ENCODE data around the gene PROCA1.

GRCh38 chr17:28749516-28750177 lies 38.0 kb upstream of the PROCA1 start:
- TF ChIP-seq, protein P1, sequence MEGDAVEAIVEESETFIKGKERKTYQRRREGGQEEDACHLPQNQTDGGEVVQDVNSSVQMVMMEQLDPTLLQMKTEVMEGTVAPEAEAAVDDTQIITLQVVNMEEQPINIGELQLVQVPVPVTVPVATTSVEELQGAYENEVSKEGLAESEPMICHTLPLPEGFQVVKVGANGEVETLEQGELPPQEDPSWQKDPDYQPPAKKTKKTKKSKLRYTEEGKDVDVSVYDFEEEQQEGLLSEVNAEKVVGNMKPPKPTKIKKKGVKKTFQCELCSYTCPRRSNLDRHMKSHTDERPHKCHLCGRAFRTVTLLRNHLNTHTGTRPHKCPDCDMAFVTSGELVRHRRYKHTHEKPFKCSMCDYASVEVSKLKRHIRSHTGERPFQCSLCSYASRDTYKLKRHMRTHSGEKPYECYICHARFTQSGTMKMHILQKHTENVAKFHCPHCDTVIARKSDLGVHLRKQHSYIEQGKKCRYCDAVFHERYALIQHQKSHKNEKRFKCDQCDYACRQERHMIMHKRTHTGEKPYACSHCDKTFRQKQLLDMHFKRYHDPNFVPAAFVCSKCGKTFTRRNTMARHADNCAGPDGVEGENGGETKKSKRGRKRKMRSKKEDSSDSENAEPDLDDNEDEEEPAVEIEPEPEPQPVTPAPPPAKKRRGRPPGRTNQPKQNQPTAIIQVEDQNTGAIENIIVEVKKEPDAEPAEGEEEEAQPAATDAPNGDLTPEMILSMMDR (IDR thresholded peaks at IDR 0.05), result no peak
- TF ChIP-seq POLR2A (IDR thresholded peaks at IDR 0.05), result no peak

All from adrenal gland (tissue), 5 donors.